ENCODE data around the gene BSG.
A peak's percentile ranks its signal among the peaks of the same experiment; 100 is the strongest.
"Not testable (repeated sequence)": the region's sequence is repeated elsewhere in the genome, so short reads cannot be mapped to it uniquely, and the experiment has no call there.

BSG gene

DNA sequence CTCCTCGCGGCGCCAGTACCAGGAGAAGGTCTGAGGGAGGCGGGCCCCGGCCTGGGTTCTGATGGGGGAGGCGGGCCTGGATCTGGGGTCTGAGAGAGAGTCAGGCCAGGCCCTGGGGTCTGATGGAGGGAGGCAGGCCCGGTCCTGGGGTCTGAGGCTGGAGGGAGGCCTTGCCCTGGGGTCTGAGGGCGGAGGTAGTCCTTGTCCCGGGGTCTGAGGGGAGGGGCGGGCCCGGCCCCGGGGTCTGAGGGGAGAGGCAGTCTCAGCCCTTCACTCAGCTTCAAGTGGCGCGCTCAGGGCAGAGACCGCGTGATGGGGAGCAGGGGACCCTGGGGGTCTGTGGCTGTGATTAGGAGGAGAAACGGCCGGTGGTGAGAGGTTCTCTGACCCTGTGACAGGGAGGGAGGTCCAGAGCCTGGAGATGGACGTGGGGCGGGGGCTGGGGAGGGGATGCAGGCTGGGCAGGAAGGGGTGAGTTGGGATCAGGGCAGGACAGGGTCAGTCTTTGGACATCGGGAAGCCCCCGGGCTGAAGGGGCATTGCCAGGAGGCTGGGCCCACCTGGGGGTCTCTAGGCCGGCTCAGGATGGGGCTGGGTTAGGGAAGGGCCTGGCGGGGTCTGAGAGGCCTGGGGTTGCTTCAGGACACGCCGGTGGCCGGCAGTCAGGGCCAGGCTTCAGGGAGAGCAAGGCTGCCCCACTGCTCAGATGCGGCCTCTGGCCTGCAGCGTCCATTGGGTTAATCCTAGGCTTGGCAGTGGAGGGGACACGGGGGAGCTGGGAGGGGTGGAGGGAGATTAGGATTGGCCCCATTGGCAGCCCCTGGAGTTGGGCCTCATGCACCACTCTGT, 36.0 kb downstream of the BSG start:
- DNase-seq, result no peak

DNA sequence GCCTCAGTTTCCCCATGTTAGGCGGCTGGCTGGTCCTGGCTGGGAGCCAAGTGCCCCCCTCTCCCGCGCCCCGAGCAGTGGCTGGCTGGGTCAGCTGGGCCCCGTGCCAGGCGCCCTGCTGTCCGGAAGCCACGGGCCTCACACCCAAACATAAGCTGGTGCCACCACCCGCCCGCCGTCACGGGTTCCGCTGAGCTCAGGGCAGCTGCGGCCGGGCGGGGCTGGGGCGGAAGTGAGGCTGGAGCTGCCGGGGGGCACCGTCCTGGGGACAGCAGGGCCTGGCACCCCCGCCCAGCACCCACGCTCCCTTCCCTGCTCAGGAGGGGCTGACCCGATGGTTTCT, 36.6 kb downstream of the BSG start:
- DNase-seq, result no peak

- peak; percentile 72 for DNase-seq
Observed at GRCh38 chr19:610071-610800, 37.8 kb downstream of the BSG start.

- peak; percentile 86 for DNase-seq
Observed at GRCh38 chr19:610801-611480, 38.5 kb downstream of the BSG start.

DNA sequence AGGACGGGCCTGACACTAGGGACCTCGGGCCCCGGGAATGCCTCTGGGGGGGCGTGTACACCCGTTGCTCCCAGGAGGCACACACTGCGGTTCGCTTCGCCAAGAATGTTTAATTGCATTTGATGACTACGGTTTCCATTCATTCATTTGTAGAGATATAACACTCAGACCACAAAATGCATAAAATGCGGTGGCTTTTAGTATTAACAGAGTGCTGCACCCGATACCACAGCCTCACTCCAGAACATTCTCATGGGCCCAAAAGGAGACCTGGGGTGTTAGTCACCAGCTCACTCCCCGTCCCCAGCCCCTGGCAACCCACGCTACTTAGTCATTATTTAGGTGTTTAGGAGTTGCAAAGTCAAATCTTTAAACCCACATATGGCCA, 39.1 kb downstream of the BSG start:
- DNase-seq, result no peak

- DNase-seq, result no peak
Observed at GRCh38 chr19:612941-613340, 40.5 kb downstream of the BSG start.

DNA sequence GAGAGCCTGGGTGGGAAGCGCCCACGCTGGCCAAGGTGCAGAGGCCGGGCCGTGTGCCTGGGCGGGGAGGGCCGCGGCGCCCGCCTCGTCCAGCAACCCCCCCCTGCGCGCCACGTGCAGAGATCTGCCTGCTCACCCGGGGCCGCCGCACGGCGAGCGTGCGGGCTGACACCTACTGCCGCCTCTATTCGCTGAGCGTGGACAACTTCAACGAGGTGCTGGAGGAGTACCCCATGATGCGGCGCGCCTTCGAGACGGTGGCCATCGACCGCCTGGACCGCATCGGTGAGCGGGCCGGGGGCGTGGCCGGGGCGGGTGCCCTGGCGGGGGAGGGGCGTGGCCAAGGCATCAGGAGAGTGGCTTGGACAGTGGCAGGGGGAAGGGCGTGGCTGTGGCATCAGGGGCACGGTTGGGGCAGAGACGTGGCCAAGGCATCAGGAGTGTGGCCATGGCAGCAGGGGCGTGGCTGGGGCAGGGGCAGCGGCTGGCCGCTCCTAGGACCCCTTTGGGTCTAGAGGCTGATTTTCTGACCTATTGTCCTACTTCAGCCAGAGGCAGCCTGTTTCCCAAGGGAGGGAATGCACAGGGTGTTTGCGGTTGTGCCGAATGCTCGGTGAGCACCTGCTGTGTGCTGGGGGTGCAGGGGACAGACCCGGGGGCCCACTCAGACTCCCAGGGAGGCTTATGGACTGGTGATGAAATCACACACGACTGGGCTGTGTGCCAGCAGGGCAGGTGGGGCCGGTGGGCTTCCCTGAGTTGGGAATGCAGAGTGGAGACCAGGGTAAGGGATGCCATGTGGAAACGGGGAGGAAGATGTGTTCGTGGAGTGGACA, 41.6 kb downstream of the BSG start:
- no peak for DNase-seq

DNA sequence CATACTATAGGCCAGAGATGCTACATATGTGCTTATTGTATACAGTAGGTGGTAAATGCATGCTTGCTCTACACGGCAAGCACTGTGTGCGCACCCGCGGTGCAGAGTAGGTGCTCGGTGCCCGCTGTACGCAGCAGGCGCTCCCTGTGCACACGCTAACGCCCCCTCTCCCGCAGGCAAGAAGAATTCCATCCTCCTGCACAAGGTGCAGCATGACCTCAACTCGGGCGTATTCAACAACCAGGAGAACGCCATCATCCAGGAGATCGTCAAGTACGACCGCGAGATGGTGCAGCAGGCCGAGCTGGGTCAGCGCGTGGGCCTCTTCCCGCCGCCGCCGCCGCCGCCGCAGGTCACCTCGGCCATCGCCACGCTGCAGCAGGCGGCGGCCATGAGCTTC, 43.2 kb downstream of the BSG start:
- DNase-seq, result no peak

DNA sequence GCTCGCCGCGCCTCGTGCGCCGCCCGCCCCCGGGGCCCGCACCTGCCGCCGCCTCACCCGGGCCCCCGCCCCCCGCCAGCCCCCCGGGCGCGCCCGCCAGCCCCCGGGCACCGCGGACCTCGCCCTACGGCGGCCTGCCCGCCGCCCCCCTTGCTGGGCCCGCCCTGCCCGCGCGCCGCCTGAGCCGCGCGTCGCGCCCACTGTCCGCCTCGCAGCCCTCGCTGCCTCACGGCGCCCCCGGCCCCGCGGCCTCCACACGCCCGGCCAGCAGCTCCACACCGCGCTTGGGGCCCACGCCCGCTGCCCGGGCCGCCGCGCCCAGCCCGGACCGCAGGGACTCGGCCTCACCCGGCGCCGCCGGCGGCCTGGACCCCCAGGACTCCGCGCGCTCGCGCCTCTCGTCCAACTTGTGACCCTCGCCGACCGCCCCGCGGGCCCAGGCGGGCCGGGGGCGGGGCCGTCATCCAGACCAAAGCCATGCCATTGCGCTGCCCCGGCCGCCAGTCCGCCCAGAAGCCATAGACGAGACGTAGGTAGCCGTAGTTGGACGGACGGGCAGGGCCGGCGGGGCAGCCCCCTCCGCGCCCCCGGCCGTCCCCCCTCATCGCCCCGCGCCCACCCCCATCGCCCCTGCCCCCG, 43.8 kb downstream of the BSG start:
- no peak for DNase-seq

DNA sequence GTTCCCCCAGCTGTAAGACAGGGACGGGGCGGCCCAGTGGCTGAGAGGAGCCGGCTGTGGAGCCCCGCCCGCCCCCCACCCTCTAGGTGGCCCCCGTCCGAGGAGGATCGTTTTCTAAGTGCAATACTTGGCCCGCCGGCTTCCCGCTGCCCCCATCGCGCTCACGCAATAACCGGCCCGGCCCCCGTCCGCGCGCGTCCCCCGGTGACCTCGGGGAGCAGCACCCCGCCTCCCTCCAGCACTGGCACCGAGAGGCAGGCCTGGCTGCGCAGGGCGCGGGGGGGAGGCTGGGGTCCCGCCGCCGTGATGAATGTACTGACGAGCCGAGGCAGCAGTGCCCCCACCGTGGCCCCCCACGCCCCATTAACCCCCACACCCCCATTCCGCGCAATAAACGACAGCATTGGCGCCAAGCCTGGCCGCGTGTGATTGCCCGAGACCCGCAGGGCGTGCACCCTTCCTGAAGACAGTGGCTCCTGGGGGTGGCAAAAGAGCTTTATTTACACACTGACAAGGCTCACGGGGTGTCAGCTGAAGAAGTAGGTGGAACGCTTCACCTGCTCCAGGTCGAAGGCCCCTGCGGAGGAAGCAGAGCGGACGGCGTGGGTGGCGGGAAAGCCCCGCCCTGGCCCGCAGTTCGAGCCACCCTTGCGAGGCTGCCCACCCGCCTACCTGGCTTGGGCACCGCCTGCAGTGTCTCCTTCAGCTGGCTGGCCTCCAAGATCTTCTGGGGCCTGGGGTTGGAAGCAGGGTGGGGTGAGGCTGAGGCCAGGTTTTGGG, 44.5 kb downstream of the BSG start:
- DNase-seq, result no peak

- DNase-seq, result no peak
Observed at GRCh38 chr19:617551-618246, 45.3 kb downstream of the BSG start.

GRCh38 chr19:618247-618619, 45.8 kb downstream of the BSG start:
- DNase-seq, result no peak

DNA sequence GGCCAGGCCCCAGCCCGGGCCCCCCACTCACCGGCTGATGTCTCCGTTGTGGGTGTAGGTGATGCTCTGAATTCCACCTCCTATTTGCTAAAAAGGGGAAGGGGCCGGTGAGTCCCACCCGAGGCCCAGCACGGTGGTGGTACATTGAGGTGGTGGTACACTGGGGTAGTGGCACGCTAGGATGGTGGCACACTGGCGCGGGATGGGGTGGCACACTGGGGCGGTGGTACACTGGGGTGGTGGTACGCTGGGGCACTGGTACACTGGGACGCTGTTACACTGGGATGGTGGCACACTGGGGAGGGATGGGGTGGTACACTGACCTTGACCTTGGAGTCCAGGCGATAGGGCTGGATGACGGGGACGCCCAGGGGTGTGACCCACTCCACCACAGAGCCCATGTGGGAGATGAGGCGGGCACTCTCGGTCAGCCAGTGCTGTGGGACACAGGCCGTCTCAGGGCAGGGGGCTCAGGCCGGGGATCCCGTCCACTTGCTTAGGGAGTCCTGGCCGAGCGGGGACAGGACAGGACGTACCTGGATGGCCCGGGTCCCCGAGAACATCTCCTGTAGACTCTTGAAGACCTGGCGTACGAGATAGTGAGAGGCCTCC, 46.4 kb downstream of the BSG start:
- no peak for DNase-seq

- no peak for DNase-seq
Observed at GRCh38 chr19:619286-620002, 47.0 kb downstream of the BSG start.

- DNase-seq, result no peak
Observed at GRCh38 chr19:620166-620862, 47.9 kb downstream of the BSG start.

- not testable (repeated sequence) for DNase-seq
Observed at GRCh38 chr19:621191-621590, 48.8 kb downstream of the BSG start.

DNA sequence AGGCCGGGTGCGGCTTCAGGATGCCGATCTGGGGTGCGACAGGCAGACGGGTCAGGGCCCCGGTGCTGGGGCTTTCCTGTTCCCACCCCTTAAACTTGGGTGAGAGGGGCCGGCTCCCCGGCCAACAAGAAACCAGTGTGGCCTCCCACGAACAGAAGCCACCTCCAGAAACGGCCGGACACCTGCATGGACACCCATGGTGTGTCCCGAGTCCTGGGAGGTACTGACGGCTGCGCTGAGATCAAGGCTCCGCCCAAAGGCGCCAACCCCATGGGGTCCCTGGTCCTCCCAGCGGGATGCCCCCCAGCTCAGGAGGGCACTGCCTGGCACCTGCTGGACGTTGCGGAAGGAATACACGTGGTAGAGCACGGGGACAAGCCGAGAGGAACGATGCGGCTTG, 49.4 kb downstream of the BSG start:
- DNase-seq, result no peak

GRCh38 chr19:622666-623065, 50.3 kb downstream of the BSG start:
- DNase-seq, result no peak

GRCh38 chr19:623175-623916, 51.0 kb downstream of the BSG start:
- no peak for DNase-seq
